SK-N-SH treated with all-trans-retinoic acid at 6 μM for 48 hours (cell line): ENCODE data around the gene GPSM1.

Source experiments
- ATAC-seq: fragments of 200-7000 bp; cut with Tn5 transposase; 3 replicates; pipeline ENCODE4 v1.9.1; 2020; ENCODE audit warnings: mild to moderate bottlenecking, moderate library complexity
- ARNTL ChIP-seq: fragments of 450-650 bp; formaldehyde crosslinking; IDR thresholded peaks from 2 replicates; pipeline ENCODE4 v1.5.0; 2020; ENCODE audit warnings: low read depth, mild to moderate bottlenecking, moderate library complexity, borderline replicate concordance
- BACH2 ChIP-seq: fragments of 250-450 bp; sonication (Bioruptor Pico); IDR thresholded peaks from 2 replicates; pipeline ENCODE4 v1.9.0; 2021; ENCODE audit warnings: mild to moderate bottlenecking, borderline replicate concordance
- CSDC2 ChIP-seq: fragments of 250-450 bp; sonication (Bioruptor Pico); IDR thresholded peaks from 2 replicates; pipeline ENCODE4 v1.5.0; 2020; ENCODE audit warnings: mild to moderate bottlenecking, moderate library complexity
- ESRRG ChIP-seq: fragments of 250-450 bp; sonication (Bioruptor Pico); IDR thresholded peaks from 2 replicates; pipeline ENCODE4 v1.6.1; 2021; ENCODE audit warnings: mild to moderate bottlenecking
- OSR1 ChIP-seq: fragments of 250-450 bp; sonication (Bioruptor Pico); IDR thresholded peaks from 2 replicates; pipeline ENCODE4 v1.8.0; 2022; ENCODE audit warnings: moderate library complexity, mild to moderate bottlenecking, inconsistent platforms
- PPARA ChIP-seq: fragments of 250-450 bp; sonication (Bioruptor Pico); IDR thresholded peaks from 2 replicates; pipeline ENCODE4 v1.5.0; 2020; ENCODE audit warnings: mild to moderate bottlenecking, borderline replicate concordance
- RARB ChIP-seq: fragments of 250-450 bp; sonication (Bioruptor Pico); IDR thresholded peaks from 2 replicates; pipeline ENCODE4 v1.8.0; 2021; ENCODE audit warnings: mild to moderate bottlenecking, moderate library complexity
- SNAI2 ChIP-seq: fragments of 250-450 bp; sonication (Bioruptor Pico); IDR thresholded peaks from 2 replicates; pipeline ENCODE4 v1.5.0; 2020; ENCODE audit warnings: mild to moderate bottlenecking, moderate library complexity
- TCF4 ChIP-seq: fragments of 250-450 bp; sonication (Bioruptor Pico); IDR thresholded peaks from 2 replicates; pipeline ENCODE4 v1.8.0; 2021; ENCODE audit warnings: mild to moderate bottlenecking, moderate library complexity, borderline replicate concordance
- TOX ChIP-seq: fragments of 250-450 bp; sonication (Bioruptor Pico); IDR thresholded peaks from 2 replicates; pipeline ENCODE4 v1.8.0; 2021; ENCODE audit warnings: mild to moderate bottlenecking, moderate library complexity, borderline replicate concordance
- ZC3H10 ChIP-seq: fragments of 250-450 bp; sonication (Bioruptor Pico); IDR thresholded peaks from 2 replicates; pipeline ENCODE4 v1.5.1; 2021; ENCODE audit warnings: mild to moderate bottlenecking, moderate library complexity
- ZFP30 ChIP-seq: fragments of 450-650 bp; formaldehyde crosslinking; IDR thresholded peaks from 2 replicates; pipeline ENCODE4 v1.5.0; 2022; ENCODE audit warnings: mild to moderate bottlenecking, moderate library complexity
- ZNF70 ChIP-seq: fragments of 450-650 bp; formaldehyde crosslinking; IDR thresholded peaks from 2 replicates; pipeline ENCODE4 v1.5.0; 2020; ENCODE audit warnings: mild to moderate bottlenecking, moderate library complexity
- ZNF8 ChIP-seq: fragments of 450-650 bp; formaldehyde crosslinking; IDR thresholded peaks from 2 replicates; pipeline ENCODE4 v1.5.0; 2020; ENCODE audit warnings: mild to moderate bottlenecking, moderate library complexity
- TF ChIP-seq, protein P1 (sequence below): fragments of 250-450 bp; sonication (Bioruptor Pico); IDR thresholded peaks from 2 replicates; pipeline ENCODE4 v1.5.0; 2020; ENCODE audit warnings: mild to moderate bottlenecking, moderate library complexity
- TF ChIP-seq, protein P2 (sequence below): fragments of 250-450 bp; sonication (Bioruptor Pico); IDR thresholded peaks from 2 replicates; pipeline ENCODE4 v1.8.0; 2020; ENCODE audit warnings: mild to moderate bottlenecking, moderate library complexity, borderline replicate concordance
- TF ChIP-seq, protein P3 (sequence below): fragments of 250-450 bp; sonication (Bioruptor Pico); IDR thresholded peaks from 2 replicates; pipeline ENCODE4 v1.8.0; 2021; ENCODE audit warnings: low read depth, mild to moderate bottlenecking, moderate library complexity, borderline replicate concordance

Gene GPSM1

DNA sequence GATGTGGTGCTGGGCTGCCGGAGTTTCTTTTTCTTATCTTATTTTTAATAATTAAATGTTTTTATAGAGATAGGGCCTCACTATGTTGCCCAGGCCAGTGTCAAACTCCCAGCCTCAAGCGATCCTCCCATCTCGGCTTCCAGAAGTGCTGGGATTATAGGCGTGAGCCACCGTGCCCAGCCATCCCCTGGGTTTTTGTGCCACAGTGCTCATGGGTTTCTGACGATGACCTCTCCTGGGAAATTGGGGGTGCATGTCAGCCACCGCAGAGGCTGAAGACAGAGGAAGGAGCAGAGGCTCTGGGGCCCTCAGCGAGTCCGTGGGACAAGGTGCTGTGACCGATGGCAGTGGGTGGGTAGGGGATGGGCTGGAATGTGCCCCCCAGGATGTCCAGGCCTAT lies 14.4 kb downstream of the GPSM1 start:
- TF ChIP-seq ARNTL (CRISPR knock-in tag), result no peak
- no peak for ATAC-seq

DNA sequence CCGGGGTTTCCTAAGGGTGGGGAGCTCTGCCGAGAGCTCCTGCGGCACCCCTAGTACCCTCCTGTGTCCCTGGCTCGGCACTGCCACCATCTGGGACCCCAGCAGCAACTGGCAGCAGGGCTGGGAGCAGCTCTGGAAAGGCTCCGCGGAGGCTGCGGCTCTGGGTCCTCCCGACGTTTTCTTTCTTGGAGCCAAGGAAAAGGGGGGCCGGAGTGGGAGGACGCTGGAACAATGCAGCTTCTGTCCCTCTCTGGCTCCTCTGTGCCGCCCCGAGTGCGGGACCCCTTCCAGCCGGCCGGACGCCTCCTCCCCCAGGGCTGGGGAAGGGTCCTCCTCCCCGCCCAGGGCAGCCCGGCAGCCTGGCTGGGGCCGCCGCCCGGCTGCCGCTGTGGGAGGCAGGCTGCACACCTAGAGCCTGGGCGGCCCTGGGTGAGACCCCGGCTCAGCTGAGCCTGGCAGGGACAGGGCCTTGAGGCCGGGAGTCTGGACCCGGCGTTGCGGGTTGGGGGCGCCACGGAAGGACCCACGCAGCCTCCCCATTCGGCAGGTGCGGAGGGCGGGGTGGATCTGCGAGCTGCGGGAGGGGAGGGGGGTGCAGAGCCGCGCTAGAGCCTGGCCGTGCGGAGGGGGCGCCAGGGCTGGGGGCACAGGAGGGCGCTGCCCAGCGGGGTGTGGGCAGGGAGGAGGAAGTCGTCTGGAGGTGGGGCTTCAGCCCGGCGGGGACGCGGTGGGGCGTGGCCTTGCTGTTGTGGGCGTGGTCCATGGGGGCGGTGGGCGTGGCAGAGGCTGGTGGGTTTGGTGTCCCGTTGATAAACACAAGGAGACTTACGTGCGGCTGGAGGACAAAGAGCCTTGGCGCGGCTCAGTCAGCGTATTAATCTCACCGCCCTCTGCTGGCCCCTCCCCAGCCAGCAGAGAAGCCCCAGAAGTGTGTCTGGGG lies 15.1 kb downstream of the GPSM1 start:
- TF ChIP-seq ARNTL (CRISPR knock-in tag) (no peak), TCF4 (CRISPR knock-in tag) (no peak), RARB (CRISPR knock-in tag) (no peak), ZNF70 (no peak), BACH2 (CRISPR knock-in tag) (no peak), ZC3H10 (no peak), ZNF8 (CRISPR knock-in tag) (no peak), TOX (CRISPR knock-in tag) (no peak)
- TF ChIP-seq, protein P1, sequence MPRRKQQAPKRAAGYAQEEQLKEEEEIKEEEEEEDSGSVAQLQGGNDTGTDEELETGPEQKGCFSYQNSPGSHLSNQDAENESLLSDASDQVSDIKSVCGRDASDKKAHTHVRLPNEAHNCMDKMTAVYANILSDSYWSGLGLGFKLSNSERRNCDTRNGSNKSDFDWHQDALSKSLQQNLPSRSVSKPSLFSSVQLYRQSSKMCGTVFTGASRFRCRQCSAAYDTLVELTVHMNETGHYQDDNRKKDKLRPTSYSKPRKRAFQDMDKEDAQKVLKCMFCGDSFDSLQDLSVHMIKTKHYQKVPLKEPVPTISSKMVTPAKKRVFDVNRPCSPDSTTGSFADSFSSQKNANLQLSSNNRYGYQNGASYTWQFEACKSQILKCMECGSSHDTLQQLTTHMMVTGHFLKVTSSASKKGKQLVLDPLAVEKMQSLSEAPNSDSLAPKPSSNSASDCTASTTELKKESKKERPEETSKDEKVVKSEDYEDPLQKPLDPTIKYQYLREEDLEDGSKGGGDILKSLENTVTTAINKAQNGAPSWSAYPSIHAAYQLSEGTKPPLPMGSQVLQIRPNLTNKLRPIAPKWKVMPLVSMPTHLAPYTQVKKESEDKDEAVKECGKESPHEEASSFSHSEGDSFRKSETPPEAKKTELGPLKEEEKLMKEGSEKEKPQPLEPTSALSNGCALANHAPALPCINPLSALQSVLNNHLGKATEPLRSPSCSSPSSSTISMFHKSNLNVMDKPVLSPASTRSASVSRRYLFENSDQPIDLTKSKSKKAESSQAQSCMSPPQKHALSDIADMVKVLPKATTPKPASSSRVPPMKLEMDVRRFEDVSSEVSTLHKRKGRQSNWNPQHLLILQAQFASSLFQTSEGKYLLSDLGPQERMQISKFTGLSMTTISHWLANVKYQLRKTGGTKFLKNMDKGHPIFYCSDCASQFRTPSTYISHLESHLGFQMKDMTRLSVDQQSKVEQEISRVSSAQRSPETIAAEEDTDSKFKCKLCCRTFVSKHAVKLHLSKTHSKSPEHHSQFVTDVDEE (CRISPR knock-in tag), result no peak
- TF ChIP-seq, all 23 proteins: peak for 0
- ATAC-seq, result no peak

DNA sequence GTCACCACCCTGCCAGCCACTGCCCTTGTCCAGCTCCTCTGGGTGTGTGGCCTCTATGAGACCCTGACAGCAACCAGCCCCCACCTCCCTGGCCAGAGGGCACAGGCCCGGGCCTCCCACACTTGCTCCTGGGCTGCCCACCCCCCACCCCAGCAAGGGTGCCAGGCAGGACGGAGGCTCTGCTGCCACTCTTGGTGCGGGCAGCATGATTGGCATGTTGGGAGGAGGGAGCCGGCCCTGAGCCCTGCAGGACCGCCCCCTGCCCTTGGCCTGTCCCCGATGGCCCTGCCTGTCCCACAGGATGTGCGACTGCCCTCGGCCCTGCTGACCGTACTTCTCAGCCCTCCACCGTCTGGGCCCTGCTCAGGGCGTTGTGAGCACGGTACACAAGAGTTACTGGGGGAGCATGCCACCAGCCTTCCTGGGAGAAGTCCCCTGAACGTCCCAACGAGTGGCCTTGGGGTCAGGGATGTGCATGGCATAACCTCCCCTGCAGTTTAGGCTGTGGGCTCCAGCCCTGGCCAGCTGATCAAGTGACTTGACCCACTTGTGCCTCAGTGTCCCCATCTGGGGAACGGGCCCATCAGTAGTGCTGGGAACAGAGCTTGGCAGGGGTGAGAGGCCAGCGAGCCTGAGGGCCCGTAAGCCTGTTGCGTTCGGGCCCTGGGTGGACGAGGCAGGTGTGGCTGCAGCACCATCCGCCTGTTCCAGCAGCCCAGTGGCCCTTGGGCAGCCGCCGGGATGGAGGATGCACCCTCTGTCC lies 16.0 kb downstream of the GPSM1 start:
- TF ChIP-seq ESRRG (CRISPR knock-in tag), result no peak
- no peak for ATAC-seq

DNA sequence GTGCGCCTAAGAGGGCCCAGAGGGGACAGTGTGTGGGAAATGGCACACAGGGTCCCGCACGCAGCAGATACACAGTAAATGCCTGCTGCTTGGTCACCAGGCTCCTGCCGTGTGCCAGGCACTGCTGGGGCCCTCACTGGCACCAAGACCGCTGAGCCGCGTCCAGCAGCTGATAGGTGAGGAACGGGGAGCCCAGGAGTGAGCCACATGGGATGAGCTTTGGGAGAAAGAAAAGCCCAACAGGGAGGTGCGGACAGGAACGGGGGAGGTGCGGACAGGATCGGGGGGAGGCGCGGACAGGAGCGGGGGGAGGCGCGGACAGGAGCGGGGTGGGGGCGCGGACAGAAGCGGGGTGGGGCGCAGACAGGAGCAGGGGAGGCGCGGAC lies 16.5 kb downstream of the GPSM1 start:
- no peak for ATAC-seq

DNA sequence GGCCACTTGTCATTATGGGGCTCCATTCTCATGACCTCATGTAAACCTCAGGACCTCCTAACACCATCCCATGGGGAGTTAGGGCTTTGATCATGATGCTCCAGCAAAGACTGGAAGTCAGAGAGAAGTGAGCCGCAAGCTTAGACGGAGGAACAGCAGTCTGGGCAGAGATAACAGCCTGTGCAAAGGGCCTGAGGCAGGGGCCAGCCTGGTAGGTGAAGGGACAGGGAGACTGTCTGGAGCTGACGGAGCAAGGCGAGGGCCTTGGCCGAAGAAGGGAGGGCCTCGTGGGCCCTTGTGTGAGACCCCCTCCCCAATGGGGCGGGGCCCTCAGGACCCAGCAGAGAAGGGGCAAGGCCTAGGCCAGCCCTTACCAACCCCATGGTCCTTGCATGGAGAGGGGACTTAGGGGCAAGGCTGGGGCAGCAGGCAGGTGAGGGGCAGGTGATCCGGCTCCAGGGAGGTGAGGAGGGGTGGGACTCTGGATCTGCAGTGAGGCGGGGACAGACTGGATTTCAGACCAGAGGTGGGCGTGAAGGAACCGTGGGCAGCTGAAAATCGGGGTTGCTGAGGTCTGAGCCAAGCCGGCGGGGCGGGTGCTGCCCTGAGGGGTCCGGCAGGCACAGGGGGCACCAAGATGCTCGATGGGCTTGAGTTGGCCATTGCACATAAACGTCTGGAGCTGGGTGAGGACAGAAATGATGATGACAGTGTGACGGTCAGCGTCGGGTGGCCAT lies 17.4 kb downstream of the GPSM1 start:
- TF ChIP-seq TOX (CRISPR knock-in tag), result no peak
- no peak for TF ChIP-seq ARNTL (CRISPR knock-in tag)
- no peak for TF ChIP-seq SNAI2 (CRISPR knock-in tag)
- TF ChIP-seq ZFP30 (CRISPR knock-in tag), result no peak
- no peak for TF ChIP-seq PPARA (CRISPR knock-in tag)
- no peak for TF ChIP-seq ZNF70
- TF ChIP-seq OSR1 (CRISPR knock-in tag), result no peak
- TF ChIP-seq, protein P2, sequence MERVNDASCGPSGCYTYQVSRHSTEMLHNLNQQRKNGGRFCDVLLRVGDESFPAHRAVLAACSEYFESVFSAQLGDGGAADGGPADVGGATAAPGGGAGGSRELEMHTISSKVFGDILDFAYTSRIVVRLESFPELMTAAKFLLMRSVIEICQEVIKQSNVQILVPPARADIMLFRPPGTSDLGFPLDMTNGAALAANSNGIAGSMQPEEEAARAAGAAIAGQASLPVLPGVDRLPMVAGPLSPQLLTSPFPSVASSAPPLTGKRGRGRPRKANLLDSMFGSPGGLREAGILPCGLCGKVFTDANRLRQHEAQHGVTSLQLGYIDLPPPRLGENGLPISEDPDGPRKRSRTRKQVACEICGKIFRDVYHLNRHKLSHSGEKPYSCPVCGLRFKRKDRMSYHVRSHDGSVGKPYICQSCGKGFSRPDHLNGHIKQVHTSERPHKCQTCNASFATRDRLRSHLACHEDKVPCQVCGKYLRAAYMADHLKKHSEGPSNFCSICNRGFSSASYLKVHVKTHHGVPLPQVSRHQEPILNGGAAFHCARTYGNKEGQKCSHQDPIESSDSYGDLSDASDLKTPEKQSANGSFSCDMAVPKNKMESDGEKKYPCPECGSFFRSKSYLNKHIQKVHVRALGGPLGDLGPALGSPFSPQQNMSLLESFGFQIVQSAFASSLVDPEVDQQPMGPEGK (CRISPR knock-in tag), result no peak
- no peak for TF ChIP-seq TCF4 (CRISPR knock-in tag)
- no peak for TF ChIP-seq CSDC2
- TF ChIP-seq RARB (CRISPR knock-in tag), result no peak
- ATAC-seq, result no peak

More for the DNA sequence above, 16.5 kb downstream of the GPSM1 start:
- TF ChIP-seq, protein P3, sequence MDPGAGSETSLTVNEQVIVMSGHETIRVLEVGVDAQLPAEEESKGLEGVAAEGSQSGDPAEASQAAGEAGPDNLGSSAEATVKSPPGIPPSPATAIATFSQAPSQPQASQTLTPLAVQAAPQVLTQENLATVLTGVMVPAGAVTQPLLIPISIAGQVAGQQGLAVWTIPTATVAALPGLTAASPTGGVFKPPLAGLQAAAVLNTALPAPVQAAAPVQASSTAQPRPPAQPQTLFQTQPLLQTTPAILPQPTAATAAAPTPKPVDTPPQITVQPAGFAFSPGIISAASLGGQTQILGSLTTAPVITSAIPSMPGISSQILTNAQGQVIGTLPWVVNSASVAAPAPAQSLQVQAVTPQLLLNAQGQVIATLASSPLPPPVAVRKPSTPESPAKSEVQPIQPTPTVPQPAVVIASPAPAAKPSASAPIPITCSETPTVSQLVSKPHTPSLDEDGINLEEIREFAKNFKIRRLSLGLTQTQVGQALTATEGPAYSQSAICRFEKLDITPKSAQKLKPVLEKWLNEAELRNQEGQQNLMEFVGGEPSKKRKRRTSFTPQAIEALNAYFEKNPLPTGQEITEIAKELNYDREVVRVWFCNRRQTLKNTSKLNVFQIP (CRISPR knock-in tag), result no peak
- TF ChIP-seq, protein P1 (CRISPR knock-in tag), result no peak
- TF ChIP-seq CSDC2, result no peak
- TF ChIP-seq SNAI2 (CRISPR knock-in tag), result no peak
- TF ChIP-seq ARNTL (CRISPR knock-in tag), result no peak
